ENCODE results near the gene ETAA1. TPM values are rescaled to one million over a fixed set of nuclear protein-coding genes. Genes with fewer than 3 reads are reported as not detected.

The ETAA1 gene
- 18.9 and 19.1 TPM in 2 replicates for total RNA-seq (2014; rRNA removed; shearing (Covaris generic))

DNA sequence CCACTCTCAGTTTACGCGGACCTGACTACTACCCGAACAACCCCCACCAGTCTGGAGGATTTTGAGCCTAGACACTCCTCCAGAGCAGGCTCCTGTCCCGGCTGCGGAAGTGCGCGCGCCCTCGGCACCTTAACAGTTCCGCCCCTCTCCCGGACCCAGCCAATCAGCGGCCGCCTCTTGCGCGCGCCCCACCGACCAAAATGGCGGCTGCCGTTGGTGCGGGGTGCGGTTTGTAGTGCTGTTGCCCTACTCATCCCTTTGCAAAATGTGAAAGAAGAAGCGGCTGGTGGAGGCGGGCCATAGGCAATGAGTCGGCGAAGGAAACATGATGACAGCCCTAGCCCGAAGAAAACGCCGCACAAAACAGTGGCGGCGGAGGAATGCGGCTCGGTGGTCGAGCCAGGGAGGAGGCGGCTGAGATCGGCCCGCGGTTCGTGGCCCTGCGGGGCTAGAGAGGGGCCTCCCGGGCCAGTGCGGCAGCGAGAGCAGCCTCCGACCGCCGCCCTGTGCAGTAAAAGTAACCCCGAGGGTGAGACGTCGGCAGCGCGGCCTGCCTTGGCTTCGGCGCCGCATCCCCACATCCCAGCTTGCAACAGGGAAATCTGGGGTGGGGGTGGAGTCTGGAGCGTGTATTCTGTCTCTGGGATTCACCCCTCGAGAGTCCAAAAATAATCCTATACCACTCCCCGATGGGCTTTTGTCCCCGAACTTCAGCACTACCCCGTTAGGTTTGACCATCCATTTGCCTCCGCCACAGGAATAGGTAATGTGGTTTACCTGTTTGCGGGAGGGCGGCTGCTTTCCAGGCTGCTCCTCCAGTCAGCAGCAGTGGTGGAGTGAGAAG, at the start of gene ETAA1:
Gene ETAA1, plus strand, starts transcription at position 191 of the 844 bp plus-strand sequence. Its CDS starts 116 bp downstream, at position 307.
- DNase-seq (ENCODE audit: low read depth): peak; percentile 89

DNA sequence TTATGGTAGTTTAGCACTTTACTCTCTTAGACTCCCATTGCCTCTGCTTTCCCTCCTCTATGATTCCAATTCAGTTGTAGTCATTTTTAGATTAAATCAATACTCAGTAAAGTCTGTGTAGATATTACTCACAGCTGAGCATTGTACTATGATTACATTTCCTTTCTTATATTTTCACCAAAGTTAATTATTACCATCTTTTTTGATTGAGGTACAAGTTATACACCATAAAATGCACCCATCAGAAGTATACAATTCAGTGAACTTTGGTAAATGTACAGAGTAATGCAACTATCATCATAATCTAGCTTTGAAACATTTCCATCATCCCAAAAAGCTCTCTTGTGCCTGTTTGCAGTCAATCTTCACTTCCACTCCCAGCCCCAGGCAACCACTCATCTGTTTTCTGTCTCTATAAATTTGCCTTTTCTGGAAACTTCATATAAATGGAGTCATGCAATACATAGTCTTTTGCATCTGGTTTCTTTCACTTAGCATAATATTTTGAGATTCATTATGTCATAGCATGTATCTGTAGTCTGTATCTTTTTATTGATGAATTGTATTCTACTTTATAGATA, 30.2 kb upstream of the ETAA1 start:
- DNase-seq (ENCODE audit: low read depth): no peak

DNA sequence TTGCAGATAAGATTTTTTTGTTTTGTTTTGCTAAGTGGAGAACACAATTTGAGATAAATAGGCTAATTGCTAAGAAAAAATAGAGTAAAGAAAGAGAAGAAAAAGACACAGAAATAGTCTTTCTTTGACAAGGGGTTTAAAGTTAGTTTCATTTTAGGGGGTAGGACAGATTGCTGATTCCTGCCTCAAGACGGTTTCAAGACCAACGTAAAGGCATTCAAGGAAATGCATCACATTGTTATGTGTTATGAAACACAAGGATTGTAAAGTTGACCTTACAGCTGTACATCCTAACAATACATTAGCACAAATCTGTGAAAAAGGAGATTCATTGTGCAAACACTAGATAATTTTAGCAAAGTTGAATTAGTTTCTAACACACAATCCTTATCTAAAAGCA, 22.7 kb upstream of the ETAA1 start:
- no peak for DNase-seq (ENCODE audit: low read depth)

DNA sequence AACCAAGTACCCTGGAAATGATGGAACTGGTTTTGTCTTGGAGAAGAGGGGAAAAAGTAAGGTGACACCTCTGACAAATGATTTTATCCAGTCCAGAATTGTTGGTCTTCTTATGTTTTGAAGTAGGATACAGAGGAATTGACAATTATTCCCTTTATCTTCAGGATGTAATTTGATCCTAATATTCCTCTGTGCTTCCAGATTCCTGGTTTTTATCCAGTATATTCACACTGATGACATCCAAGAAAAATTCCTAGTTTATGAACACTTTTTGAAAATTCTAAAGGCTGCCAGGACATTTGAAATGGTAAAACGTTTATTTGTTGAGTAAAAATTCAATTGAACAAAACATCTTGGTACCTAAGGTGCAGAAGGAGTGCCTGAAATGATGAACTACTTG, 22.2 kb upstream of the ETAA1 start:
- DNase-seq (ENCODE audit: low read depth): no peak

DNA sequence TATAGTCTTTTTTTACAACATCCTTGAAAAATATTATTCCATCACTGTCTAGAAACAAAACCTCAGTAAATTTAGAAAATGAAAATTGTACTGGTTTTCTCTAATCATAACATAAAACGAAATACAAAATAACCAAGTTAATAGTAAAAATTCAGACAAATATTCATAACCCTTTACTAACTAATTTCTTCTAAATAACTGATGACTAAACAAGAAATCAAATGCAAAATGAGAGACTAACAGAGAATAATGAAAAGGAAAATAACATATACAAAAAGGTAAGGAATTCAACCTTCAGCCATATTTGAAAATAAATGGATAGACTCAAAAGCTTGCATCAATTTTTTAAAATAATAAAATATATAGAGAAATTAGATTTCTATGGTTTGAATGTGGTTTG, 18.6 kb upstream of the ETAA1 start:
- no peak for DNase-seq (ENCODE audit: low read depth)

DNA sequence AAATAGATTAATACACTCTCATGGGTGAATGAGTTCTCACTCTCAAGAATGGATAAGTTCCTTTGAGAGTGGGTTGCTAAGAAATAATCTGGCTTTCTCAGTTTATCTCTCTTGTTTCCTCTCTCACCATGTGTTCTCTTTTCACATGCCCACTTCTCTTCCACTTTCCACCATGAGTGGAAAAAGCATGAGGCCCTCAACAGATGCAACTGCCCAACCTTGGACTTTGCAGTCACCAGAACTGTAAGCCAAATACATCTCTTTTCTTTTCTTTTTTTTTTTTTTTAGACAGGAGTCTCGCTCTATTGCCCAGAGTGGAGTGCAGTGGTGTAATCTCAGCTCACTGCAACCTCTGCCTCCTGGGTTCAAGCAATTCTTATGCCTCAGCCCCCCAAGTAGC, 18.1 kb upstream of the ETAA1 start:
- no peak for DNase-seq (ENCODE audit: low read depth)

DNA sequence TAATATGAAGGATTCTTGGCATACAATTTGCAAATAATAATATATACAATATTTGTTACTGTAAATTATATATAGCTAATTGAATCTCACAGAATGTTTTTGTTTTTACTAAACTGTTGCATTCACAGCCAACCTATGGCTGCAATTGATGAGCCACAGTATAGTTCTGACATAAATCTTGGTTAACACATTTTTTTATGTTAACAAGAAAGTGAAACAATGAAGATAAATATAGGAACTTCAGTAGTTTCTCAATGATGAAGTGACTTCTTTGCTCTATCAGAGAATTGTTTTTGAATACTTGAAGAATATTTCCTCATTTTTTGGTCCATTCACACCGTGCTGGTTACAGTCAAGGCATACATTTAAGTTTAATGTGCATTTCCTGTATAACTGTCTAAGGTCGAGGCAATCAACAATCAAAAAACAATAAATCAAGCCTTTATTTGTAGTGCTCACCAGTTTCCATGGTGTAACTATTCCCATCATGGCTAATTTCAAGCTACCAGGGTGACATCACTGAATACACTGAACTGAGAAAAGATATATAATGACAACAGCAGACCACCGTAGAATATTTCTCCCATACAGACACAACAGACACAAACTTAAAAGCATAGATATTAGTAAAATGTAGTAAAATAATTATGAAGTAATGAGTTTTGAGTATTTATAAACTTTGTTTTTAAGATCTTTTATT, 12.9 kb upstream of the ETAA1 start:
- DNase-seq (ENCODE audit: low read depth): no peak

DNA sequence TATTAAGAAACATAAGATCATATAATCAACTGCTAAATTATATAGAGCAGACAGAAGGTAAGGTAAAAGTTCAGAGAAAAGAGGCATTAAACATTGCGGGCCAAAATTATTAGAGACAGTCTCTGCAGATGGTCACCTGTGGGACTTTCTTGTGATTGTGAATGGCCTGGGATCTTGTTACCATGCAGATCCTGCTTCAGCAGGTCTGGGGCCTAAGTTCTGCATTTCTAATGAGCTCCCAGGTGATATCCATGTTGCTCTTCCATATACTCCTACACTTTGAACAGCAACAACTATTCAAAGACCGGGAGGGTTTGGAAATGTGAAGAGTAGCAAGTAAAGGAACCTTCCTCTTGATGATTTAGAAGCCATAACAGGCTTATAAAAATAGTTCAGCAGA, 8.5 kb upstream of the ETAA1 start:
- no peak for DNase-seq (ENCODE audit: low read depth)

DNA sequence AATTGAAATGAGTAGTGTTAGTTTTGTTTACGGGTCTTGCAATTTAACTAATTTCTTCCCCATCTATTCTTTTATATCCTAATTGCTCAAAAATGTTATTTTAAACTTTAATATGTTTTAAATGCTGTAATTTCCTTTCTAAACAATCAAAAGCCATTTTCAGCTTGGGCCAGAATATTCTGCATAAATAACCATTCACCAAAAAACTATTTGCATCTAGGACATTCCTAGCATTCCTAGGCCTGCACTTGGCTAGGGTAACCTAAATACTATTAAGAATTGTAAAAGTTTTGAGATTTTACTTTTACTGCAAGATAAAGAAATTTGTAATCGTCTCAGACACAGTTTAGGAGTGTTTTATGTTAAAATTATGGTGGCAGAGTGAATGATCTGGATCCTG, 7.8 kb upstream of the ETAA1 start:
- DNase-seq (ENCODE audit: low read depth): peak; percentile 64

DNA sequence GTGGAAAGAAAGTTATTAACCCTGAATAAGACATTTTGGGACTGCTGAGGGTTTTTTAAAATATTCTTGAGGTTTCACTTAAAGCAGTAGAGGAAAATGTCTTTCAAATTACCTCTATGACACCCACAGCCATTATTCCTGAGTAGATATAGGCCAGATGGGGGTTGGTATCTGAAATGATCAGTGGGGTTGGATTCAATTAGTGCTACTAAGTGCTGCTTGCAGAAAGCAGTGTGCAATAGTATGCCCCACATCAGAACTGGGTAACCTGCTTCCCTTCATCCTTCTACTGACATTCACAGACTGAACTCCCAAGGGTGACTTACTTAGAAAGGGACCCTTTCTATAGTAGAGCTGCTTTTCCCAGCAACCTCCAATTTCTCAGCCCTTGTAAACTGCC, 7.3 kb upstream of the ETAA1 start:
- no peak for DNase-seq (ENCODE audit: low read depth)

DNA sequence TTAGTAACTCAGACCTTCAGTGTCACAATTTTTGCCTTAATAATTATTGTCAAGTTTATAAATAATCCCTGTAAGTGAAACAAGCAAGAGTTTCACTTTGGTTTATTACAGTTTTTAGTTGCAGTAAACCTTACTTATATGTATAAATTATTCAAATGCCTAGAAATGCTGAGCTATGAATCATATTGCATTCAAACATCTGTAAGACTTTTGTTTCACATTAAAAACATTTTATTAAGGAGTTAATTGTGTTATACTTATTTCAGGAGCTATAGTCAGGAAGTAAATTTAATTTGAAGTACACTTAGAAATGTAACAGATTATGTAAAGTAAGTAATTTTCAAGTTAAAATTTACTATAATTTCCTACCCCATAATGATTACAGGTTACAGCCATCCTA, 3.9 kb upstream of the ETAA1 start:
- no peak for DNase-seq (ENCODE audit: low read depth)

DNA sequence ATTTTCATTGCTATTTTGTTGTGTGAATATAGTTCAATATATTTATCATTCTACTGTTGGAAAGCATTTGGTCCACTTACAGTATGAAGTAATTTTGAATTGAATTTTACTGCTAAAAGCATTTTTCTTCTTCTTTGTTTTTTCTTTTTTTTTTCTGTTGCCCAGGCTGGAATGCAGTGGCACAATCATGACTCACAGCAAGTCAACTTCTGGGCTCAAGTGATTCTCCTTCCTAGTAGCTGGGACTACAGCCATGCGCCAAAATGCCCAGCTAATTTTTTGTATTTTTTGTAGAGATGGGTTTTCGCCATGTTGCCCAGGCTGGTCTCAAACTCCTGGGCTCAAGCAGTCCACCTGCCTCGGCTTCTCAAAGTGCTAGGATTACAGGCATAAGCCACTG, 2.4 kb upstream of the ETAA1 start:
- DNase-seq (ENCODE audit: low read depth): peak; percentile 79

DNA sequence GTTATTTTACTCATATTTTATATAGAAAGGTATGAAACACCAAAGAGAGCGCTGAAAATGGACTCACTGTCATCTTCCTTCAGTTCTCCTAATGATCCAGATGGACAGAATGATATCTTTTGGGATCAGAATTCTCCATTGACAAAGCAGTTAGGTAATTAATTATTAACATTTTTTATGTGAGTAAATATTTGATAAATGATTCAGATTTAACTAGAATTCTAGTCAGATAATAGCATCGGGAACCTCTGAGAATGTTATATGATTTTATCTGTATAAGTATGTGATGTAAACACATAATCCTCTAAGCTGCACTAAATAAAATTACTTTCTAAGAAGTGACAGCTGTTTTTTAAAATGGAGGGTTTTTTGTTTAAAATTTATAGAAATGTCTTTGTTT, 2.0 kb downstream of the ETAA1 start:
- no peak for DNase-seq (ENCODE audit: low read depth)

DNA sequence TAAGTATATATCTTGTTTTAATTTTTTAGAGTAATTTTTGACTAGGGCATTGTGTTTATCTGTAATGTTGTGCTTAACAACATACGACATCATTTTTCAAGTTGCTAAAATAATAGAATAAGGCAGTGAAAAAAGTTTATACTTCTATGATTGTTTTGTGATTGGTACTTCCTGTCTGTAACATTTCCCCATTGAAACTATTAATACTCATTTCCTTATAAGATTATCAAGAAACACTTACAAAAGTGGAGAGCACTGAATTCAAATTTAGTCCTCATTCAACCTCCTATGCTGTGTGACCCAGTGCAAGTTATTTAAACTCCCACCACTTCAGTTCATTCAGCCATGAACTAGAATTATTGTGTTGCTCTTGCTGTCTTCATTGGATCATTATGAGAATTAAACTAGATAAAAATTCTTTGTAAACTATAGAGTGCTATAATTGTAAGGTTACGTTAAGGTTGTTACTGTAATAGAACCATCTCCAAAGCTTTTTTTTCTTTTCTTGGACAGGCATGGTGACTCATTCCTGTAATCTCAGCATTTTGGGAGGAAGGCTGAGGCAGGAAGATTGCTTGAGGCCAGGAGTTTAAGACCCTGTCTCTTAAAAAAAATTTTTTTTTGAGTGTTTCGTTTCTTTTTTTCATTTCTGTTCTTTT, 2.8 kb downstream of the ETAA1 start:
- DNase-seq (ENCODE audit: low read depth): peak; percentile 78

DNA sequence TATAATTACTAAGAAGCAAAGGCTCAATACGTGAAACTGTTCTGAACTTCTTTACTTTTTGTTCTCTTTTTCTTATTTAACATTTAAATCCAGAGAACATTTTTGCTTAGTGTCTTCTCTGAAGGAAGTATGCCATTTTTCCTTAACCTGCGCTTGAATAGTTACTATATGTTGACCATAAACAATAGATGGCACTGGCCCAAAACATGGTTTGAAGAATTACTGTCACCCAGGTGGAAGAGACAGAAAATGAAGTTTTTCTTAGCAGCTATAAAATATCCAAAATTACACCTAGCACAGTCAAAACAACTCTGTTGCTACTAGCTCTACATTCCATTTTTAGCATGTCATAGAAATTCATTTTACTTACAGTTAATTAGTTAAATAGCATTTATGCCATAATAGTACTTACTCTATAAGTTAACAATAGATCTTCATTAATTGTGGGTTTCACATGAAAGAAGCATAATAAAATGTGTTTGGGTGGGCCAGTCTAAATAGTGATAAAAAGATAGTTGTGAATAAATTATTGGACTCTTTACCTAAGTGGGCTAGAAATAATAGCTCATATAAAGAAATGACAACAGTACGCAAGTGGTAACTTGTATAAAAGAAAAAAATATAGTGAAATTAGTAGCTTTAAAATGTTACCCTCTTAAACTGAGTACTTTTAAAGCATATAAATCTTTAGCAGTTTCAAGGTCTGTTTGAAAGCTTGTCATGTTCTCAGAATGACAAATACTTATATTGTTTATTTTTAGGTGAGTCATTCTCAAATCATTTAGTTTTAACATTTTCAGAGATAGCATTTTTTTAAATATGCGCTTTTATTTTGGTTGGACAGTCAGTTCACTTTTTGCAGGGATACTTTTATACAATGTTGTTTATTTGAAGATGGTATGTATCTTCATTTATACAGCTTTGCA, 3.7 kb downstream of the ETAA1 start:
- DNase-seq (ENCODE audit: low read depth): peak; percentile 72

DNA sequence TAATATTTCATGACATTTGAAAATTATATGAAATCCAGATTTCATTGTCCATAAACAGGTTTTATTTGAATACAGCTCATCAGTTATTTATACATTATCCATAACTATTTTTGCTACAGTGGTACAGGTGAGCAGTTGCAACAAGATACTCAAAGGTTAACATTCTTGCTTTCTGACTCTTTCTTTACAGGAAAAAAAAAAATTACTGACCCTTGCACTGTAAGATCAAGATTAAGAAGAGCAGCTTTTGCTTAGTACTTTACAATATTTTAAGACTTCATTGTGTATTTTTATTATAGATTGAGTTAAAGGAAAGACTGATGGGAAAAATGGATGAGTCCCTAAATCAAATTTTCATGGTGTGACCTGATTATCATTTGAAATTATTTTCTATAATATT, 11.2 kb downstream of the ETAA1 start:
- DNase-seq (ENCODE audit: low read depth): no peak

DNA sequence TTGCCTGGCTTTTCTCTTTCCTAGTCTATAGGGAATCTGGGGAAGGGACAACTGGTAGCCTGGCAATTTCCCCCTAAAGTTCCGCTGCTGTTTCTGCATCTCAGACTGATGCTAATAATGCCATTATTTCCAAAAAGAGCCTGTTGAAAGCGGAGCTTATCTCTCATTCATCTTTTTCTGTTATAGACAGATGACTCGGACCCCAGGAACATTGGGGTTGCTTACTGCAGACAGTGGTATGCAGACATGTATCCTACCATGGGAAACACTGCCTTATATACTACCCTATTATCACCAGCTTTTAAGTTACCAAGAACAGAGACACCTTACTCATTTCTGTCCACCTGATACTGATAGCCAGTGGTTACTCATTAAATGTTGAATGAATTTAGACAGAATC, 15.3 kb downstream of the ETAA1 start:
- DNase-seq (ENCODE audit: low read depth): no peak

DNA sequence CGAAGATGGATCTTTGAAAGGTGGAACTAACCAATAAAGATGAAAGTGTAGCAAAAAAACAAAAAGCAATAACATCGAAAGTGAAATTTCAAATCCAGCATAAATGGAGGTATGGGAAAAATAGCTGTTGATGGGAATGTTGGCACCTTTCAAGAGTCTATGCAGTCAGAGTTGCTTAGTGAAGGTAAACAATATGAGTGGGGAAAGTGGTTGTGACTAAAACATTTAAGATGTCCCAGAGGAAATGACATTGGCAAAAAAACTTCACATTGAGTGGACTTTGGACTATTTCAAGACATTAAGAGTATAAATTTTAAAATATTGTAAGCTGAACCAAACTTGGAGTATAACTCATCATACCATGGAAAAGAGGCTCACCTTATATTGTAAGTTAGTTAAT, 17.7 kb downstream of the ETAA1 start:
- DNase-seq (ENCODE audit: low read depth): no peak

DNA sequence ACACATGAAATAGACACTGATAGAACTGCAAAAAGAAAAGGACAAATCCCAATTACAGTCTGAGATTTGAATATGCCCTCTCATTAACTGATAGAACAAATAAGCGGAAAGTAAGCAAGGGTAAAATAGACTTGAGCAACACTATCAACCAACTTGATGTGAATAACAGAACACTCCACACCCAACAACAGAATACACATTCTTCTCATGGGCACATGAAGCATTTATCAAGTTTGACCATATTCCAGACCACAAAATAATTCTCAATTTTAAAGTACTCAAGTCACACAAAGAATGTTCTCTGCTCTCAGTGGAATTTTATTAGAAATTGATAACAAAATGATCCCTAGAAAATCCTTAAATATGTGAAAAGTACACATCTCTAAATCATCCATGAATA, 19.0 kb downstream of the ETAA1 start:
- no peak for DNase-seq (ENCODE audit: low read depth)

DNA sequence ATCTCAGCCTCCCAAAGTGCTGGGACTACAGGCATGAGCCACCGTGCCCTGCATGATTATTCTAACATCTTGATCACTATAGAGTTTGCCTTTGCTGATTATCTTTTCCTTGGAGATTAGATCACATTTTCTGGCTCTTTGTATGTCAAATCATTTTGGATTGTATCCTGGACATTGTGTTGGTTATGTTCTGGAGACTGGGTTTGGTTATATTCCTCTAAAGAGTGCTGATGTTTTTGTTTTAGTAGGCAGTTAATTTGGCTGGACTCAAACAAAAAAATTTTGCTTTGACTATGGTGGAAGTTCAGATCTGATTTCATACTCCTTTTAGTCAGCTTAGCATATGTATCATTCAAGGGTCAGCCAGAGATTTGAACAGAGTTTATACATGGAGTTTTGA, 26.4 kb downstream of the ETAA1 start:
- no peak for DNase-seq (ENCODE audit: low read depth)

DNA sequence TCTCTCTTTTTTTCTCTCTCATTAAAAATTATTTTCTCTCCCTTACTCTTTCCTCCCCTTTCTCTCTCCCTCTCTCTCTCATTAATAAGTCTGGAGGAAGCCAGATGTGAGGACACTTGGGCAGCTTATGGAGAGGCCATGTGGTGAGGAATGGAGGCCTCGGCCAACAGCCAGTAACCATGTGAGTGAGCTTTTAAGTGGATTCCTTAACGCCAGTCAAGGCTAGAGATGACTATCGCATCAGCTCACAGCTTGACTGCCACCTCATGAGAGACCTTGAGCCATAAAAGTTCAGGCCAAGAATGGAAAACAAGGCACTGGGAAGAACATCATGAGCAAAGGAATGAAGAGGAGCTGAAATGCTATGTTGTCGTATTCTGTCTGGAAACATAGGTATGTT, 39.1 kb downstream of the ETAA1 start:
- peak; percentile 30 for DNase-seq (ENCODE audit: low read depth)

Measured in M059J (cell line).